OCI-LY7 (cell line): ENCODE results near the gene PTPN14. TPM values are rescaled to one million over a fixed set of nuclear protein-coding genes. Genes with fewer than 3 reads are reported as not detected.

ENCODE experiments used
- BruUV-seq: library from RNA; stranded (reverse); fragments of 400-500 nt; replicated peaks from 2 replicates; lab custom pipeline; 2021; lab: Mats Ljungman, UMichigan
- CTCF ChIA-PET: fragments of 300-600 bp; sonication (Branson Sonifier 250); formaldehyde crosslinking; loops from one replicate; lab custom pipeline; 2022; ENCODE audit warnings: antibody characterized with exemption; ENCODE audit not compliant: unreplicated experiment; lab: Charles Lee
- POLR2A ChIA-PET: fragments of 300-600 bp; sonication (Branson Sonifier 250); formaldehyde crosslinking; loops from one replicate; lab custom pipeline; 2022; ENCODE audit warnings: antibody characterized with exemption; lab: Charles Lee
- DNase-seq: peaks from one replicate; pipeline ENCODE4 v3.0.0-alpha.2; 2015; ENCODE audit warnings: low spot score
- H2AFZ ChIP-seq: fragments of 200-600 bp; sonication (generic), shearing (Covaris generic); 2 replicates; pipeline ENCODE4 v1.6.1; 2014; ENCODE audit warnings: mild to moderate bottlenecking, antibody characterized with exemption, low read length, moderate library complexity
- H3K27ac ChIP-seq: fragments of 200-600 bp; sonication (generic); 2 replicates; pipeline ENCODE4 v1.5.1; 2014; ENCODE audit warnings: mixed run types, low read depth, mild to moderate bottlenecking, moderate library complexity, low read length, inconsistent platforms; ENCODE audit not compliant: poor library complexity, severe bottlenecking
- H3K36me3 ChIP-seq: fragments of 200-600 bp; sonication (generic); 2 replicates; pipeline ENCODE4 v1.6.1; 2014; ENCODE audit warnings: mild to moderate bottlenecking, antibody characterized with exemption, low read length, moderate library complexity, mixed read lengths; ENCODE audit not compliant: insufficient read depth
- H3K4me1 ChIP-seq: fragments of 200-600 bp; sonication (generic); 2 replicates; pipeline ENCODE4 v1.5.1; 2014; ENCODE audit warnings: mild to moderate bottlenecking, low read length; ENCODE audit not compliant: insufficient read depth, poor library complexity, severe bottlenecking
- H3K4me2 ChIP-seq: fragments of 200-600 bp; sonication (generic); 2 replicates; pipeline ENCODE4 v1.6.1; 2014; ENCODE audit warnings: mild to moderate bottlenecking, low read length
- H3K4me3 ChIP-seq: fragments of 200-600 bp; sonication (generic); 2 replicates; pipeline ENCODE4 v1.5.1; 2014; ENCODE audit warnings: mild to moderate bottlenecking, low read depth, low read length; ENCODE audit not compliant: poor library complexity, severe bottlenecking
- H3K79me2 ChIP-seq: fragments of 200-600 bp; sonication (generic); 2 replicates; pipeline ENCODE4 v1.6.1; 2016; ENCODE audit warnings: low read depth, mild to moderate bottlenecking, low read length, moderate library complexity, mixed read lengths; ENCODE audit not compliant: insufficient read depth
- H3K9me2 ChIP-seq: fragments of 200-600 bp; sonication (generic); 2 replicates; pipeline ENCODE4 v1.6.1; 2016; ENCODE audit warnings: mild to moderate bottlenecking, low read length, mixed read lengths; ENCODE audit not compliant: insufficient read depth
- H3K9me3 ChIP-seq: fragments of 200-600 bp; sonication (generic); 2 replicates; pipeline ENCODE4 v1.6.1; 2014; ENCODE audit warnings: mild to moderate bottlenecking, mixed run types, low read length, mixed read lengths
- H4K20me1 ChIP-seq: fragments of 200-600 bp; sonication (generic); 2 replicates; pipeline ENCODE4 v1.6.1; 2014; ENCODE audit warnings: mild to moderate bottlenecking, antibody characterized with exemption, low read length, moderate library complexity, mixed read lengths; ENCODE audit not compliant: insufficient read depth
- EZH2phosphoT487 ChIP-seq: fragments of 200-600 bp; sonication (generic); IDR thresholded peaks from 2 replicates; pipeline ENCODE4 v1.6.1; 2018; ENCODE audit warnings: low read depth, borderline replicate concordance, mild to moderate bottlenecking, mixed run types, antibody characterized with exemption, low read length, moderate library complexity, mixed read lengths
- intact Hi-C: fragments of 100-400 bp; cut with micrococcal nuclease; formaldehyde crosslinking; loops from one replicate; pipeline ENCODE4 v1.10.0; 2022; ENCODE audit not compliant: unreplicated experiment
- total RNA-seq, 2 experiments: library from RNA; depleted of rRNA in 1 of 2; stranded (reverse); fragments of >200 nt in 1 of 2; shearing (Covaris generic) in 1 of 2; gene quantifications; 2 replicates each; pipeline ENCODE4 v1.2.3, GENCODE V29; 2014 to 2022
- TF ChIP-seq, protein P1 (sequence below): fragments of 200-600 bp; sonication (generic); conservative IDR thresholded peaks from 2 replicates; pipeline ENCODE4 v1.5.1; 2014; ENCODE audit warnings: mild to moderate bottlenecking, antibody characterized with exemption, low read length, moderate library complexity, mixed read lengths

PTPN14 gene
- total RNA-seq, 2 experiments from 2014 or later: not detected

DNA sequence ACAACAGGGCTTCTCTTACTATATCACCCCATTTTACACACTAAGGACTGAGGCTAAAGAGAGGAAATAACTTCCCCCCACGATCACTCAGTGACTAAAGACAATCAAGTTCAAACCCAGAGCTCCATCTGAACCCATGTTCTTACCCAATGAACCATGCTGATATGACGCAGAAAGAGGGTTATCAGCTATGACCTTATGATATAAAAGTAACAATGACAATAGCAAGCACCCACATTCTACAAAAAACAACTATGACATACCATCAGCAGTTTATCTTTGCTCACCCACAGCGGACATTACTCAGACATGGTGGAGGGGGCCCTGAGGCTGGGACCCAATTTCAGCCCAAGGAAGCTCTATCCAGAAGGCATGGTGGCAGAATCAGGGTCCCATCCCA is 75.7 kb downstream of the PTPN14 start:
- TF ChIP-seq EZH2phosphoT487: no peak
- TF ChIP-seq, protein P1, sequence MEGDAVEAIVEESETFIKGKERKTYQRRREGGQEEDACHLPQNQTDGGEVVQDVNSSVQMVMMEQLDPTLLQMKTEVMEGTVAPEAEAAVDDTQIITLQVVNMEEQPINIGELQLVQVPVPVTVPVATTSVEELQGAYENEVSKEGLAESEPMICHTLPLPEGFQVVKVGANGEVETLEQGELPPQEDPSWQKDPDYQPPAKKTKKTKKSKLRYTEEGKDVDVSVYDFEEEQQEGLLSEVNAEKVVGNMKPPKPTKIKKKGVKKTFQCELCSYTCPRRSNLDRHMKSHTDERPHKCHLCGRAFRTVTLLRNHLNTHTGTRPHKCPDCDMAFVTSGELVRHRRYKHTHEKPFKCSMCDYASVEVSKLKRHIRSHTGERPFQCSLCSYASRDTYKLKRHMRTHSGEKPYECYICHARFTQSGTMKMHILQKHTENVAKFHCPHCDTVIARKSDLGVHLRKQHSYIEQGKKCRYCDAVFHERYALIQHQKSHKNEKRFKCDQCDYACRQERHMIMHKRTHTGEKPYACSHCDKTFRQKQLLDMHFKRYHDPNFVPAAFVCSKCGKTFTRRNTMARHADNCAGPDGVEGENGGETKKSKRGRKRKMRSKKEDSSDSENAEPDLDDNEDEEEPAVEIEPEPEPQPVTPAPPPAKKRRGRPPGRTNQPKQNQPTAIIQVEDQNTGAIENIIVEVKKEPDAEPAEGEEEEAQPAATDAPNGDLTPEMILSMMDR: no peak
- Histone ChIP-seq H4K20me1 (no peaks in the 10 kb centered on the region), H3K27ac (no peak overlapping the region), H3K9me2 (no peaks in the 10 kb centered on the region), H3K4me2 (no peak overlapping the region), H2AFZ (no peak overlapping the region), H3K4me1 (no peaks in the 10 kb centered on the region), H3K4me3 (no peak overlapping the region), H3K9me3 (no peaks in the 10 kb centered on the region), H3K79me2 (no peaks in the 10 kb centered on the region), H3K36me3 (no peaks in the 10 kb centered on the region)
- no TSS peak for BruUV-seq
- POLR2A ChIA-PET: interaction anchor here (1.1 kb wide), 1 partner anchor 33 kb away, joined by 4 read pairs; no protein-coding TSS in a partner anchor
- intact Hi-C loops: no loop called here
- DNase-seq: no peak
- CTCF ChIA-PET: no interaction called here

DNA sequence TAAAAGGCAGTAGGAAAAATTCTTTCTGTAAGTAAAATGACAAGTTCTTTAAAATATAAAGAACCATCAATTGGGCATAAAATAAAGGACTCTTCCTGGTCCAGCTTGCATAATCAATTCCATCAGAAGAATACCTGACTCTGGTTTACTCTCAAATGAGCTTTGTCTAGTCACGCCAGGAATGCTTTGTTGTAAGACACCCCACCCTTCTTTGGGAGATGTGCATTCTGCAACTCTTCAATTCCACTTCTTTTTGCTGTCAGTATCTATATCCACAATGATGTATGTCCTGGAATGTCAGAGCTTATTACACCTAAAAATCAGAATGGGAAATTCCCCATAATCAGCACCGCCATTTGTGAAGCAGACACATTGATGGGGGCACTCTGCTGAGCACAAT is 76.1 kb downstream of the PTPN14 start:
- CTCF ChIA-PET: no interaction called here
- TF ChIP-seq EZH2phosphoT487: no peak
- TF ChIP-seq, protein P1: no peak

DNA sequence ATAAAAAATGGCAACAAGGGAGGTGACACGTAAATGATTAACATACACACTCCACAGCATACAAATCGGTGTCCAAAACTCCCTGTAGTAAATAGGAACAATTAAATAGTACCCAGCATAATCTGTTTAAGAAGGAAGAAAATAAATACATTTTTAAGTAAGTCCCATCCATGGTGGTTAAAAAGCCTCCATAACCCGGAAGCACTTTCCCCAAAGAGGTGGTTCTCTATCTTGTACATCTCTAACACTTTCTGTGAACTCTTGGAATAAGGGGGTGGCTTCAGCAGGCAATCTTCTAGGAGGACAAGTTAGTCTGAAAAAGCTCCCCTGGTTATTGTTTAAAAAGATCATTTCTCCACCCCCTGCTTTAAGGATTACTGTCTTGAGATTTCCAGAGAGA is 76.9 kb downstream of the PTPN14 start:
- Histone ChIP-seq H3K4me1 (no peaks in the 10 kb centered on the region), H3K79me2 (no peaks in the 10 kb centered on the region), H4K20me1 (no peaks in the 10 kb centered on the region), H3K9me2 (no peaks in the 10 kb centered on the region), H3K4me2 (no peak overlapping the region), H3K36me3 (no peaks in the 10 kb centered on the region), H3K4me3 (no peak overlapping the region), H3K27ac (no peak overlapping the region), H3K9me3 (no peaks in the 10 kb centered on the region), H2AFZ (no peak overlapping the region)
- POLR2A ChIA-PET: no interaction called here
- BruUV-seq: no TSS peak
- TF ChIP-seq EZH2phosphoT487: no peak
- TF ChIP-seq, protein P1: no peak
- no peak for DNase-seq
- CTCF ChIA-PET: no interaction called here
- intact Hi-C loops: no loop called here

More for the DNA sequence above, 76.1 kb downstream of the PTPN14 start:
- Histone ChIP-seq H3K4me3 (no peak overlapping the region), H3K9me3 (no peaks in the 10 kb centered on the region), H3K4me1 (no peaks in the 10 kb centered on the region), H3K27ac (no peak overlapping the region), H4K20me1 (no peaks in the 10 kb centered on the region), H3K4me2 (no peak overlapping the region), H3K9me2 (no peaks in the 10 kb centered on the region), H3K36me3 (no peaks in the 10 kb centered on the region), H2AFZ (no peak overlapping the region), H3K79me2 (no peaks in the 10 kb centered on the region)
- POLR2A ChIA-PET: interaction anchor here (1.1 kb wide), 1 partner anchor 33 kb away, joined by 4 read pairs; no protein-coding TSS in a partner anchor
- intact Hi-C loops: no loop called here
- no TSS peak for BruUV-seq
- DNase-seq: no peak
